ENCODE measurements around the gene SCAF8. TPM values are rescaled to one million over a fixed set of nuclear protein-coding genes. Genes with fewer than 3 reads are reported as not detected.
A peak's percentile ranks its signal among the peaks of the same experiment; 100 is the strongest.

Gene SCAF8
- total and polyA plus RNA-seq, 2 donors (not counting 1 experiment from before 2014, with no cell fraction given), result 25.7 to 75.2 TPM

DNA sequence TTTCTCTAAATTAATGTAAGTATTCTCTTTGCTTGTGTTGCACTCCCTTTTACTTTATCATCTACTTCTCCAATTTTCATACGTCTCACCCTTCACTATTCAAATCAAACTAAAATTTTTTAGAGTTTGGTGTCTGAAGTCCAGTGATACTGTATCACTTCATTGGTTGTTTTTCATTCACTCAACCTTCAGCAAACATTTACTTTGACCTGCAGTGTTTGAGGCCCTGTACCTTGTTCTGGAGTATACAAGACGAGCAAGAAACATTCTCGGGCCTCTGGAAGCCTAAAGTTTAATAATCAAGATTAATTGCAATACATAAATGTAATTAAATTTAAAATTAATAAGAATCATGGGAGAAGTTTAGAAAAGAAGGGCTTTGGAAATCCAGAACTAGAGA is 64.6 kb downstream of the SCAF8 start:
- Mint-ChIP-seq H3K9me3 (ENCODE audit: insufficient read depth) (no peaks in the 10 kb centered on the region), H3K27ac (no peak overlapping the region), H3K4me1 (peaks cover 15% of the 10 kb centered on the region), H3K4me3 (no peak overlapping the region), H3K27me3 (no peaks in the 10 kb centered on the region)
- intact Hi-C loops (cut with micrococcal nuclease), result no loop called here
- TF ChIP-seq, protein P1, sequence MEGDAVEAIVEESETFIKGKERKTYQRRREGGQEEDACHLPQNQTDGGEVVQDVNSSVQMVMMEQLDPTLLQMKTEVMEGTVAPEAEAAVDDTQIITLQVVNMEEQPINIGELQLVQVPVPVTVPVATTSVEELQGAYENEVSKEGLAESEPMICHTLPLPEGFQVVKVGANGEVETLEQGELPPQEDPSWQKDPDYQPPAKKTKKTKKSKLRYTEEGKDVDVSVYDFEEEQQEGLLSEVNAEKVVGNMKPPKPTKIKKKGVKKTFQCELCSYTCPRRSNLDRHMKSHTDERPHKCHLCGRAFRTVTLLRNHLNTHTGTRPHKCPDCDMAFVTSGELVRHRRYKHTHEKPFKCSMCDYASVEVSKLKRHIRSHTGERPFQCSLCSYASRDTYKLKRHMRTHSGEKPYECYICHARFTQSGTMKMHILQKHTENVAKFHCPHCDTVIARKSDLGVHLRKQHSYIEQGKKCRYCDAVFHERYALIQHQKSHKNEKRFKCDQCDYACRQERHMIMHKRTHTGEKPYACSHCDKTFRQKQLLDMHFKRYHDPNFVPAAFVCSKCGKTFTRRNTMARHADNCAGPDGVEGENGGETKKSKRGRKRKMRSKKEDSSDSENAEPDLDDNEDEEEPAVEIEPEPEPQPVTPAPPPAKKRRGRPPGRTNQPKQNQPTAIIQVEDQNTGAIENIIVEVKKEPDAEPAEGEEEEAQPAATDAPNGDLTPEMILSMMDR (IDR thresholded peaks at IDR 0.05), result no peak
- TF ChIP-seq EZH2 (IDR thresholded peaks at IDR 0.05; ENCODE audit: borderline replicate concordance, insufficient read depth, low read depth, low read length, poor library complexity, severe bottlenecking), result no peak
- Histone ChIP-seq H3K9me3 (ENCODE audit: control extremely low read depth in 1 of 3, control insufficient read depth in 2 of 3, insufficient read depth in 1 of 3, low read length in 2 of 3) (no peaks in the 10 kb centered on the region), H4K20me1 (ENCODE audit: control insufficient read depth, insufficient read depth, low read length, poor library complexity, severe bottlenecking) (peaks cover 4% of the 10 kb centered on the region), H3K27ac (ENCODE audit: low read length in 2 of 2) (no peak overlapping the region), H3K79me2 (ENCODE audit: control insufficient read depth, insufficient read depth, low read length) (peaks cover 26% of the 10 kb centered on the region), H3K36me3 (replicated peaks in 1 of 2; ENCODE audit: control extremely low read depth in 1 of 2, control insufficient read depth in 1 of 2, extremely low read depth in 1 of 2, insufficient read depth in 2 of 2, low read length in 1 of 2) (peaks cover 0 to 51% of the 10 kb centered on the region in 2 experiments), H3K4me3 (ENCODE audit: control extremely low read depth in 1 of 5, extremely low read depth in 1 of 5, insufficient read depth in 1 of 5, low read depth in 2 of 5, low read length in 4 of 5) (no peak overlapping the region), H3K4me1 (ENCODE audit: control insufficient read depth in 2 of 2, insufficient read depth in 2 of 2, low read length in 2 of 2) (peaks cover 7 to 8% of the 10 kb centered on the region in 2 donors), H3K4me2 (replicated peaks; ENCODE audit: low read depth, low read length, poor library complexity, severe bottlenecking) (no peak overlapping the region), H3K9ac (ENCODE audit: low read length) (no peak overlapping the region), H2AFZ (ENCODE audit: insufficient read depth, low read depth, low read length, poor library complexity, severe bottlenecking) (no peak overlapping the region), H3K27me3 (replicated peaks in 1 of 4; ENCODE audit: control extremely low read depth in 1 of 4, control insufficient read depth in 3 of 4, insufficient read depth in 4 of 4, low read length in 3 of 4) (no peaks in the 10 kb centered on the region)
- POLR2A ChIA-PET, result no interaction called here
- no CpG with 5 or more reads among the region's 3 CpGs for WGBS (ENCODE audit: insufficient coverage)
- DNase-seq (no peak), ATAC-seq (ENCODE audit: low read depth) (no peak)
- CTCF ChIA-PET, result no interaction called here

DNA sequence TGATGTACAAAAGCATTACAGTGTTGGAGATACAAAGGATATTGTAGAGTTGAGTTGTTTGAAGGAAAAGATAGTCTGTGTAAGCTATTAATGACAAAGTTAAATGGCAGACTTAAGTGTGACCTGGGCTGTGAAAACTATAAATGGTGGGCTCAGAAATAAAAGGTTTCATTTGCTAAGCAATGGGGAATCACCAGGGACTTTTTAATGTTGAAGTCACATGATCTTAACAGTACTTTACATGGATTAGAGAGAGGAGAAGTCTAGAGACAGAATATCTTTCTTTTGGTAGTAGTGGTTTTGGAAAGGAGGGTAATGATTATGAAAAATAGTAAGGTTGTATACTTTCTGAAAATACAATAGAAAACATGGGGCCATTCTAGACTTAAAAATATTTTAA is 67.1 kb downstream of the SCAF8 start:
- peaks cover 21% of the 10 kb centered on the region for H3K79me2 ChIP-seq (ENCODE audit: control insufficient read depth, insufficient read depth, low read length)
- H3K4me2 ChIP-seq (replicated peaks; ENCODE audit: low read depth, low read length, poor library complexity, severe bottlenecking), result peak overlapping the region; percentile 33
- Mint-ChIP-seq H3K9me3 (ENCODE audit: insufficient read depth) (no peaks in the 10 kb centered on the region), H3K4me1 (peaks cover 15% of the 10 kb centered on the region), H3K4me3 (peak overlapping the region; percentile 11), H3K27ac (peak overlapping the region; percentile 54), H3K27me3 (no peaks in the 10 kb centered on the region)
- H2AFZ ChIP-seq (ENCODE audit: insufficient read depth, low read depth, low read length, poor library complexity, severe bottlenecking), result peak overlapping the region; percentile 41
- TF ChIP-seq EZH2 (IDR thresholded peaks at IDR 0.05; ENCODE audit: borderline replicate concordance, insufficient read depth, low read depth, low read length, poor library complexity, severe bottlenecking), result no peak
- TF ChIP-seq, protein P1 (IDR thresholded peaks at IDR 0.05), result no peak
- peaks cover 2 to 46% of the 10 kb centered on the region in 2 experiments for H3K36me3 ChIP-seq (replicated peaks in 1 of 2; ENCODE audit: control extremely low read depth in 1 of 2, control insufficient read depth in 1 of 2, extremely low read depth in 1 of 2, insufficient read depth in 2 of 2, low read length in 1 of 2)
- peaks cover 4% of the 10 kb centered on the region for H4K20me1 ChIP-seq (ENCODE audit: control insufficient read depth, insufficient read depth, low read length, poor library complexity, severe bottlenecking)
- ATAC-seq (ENCODE audit: low read depth) (peak; percentile 41), DNase-seq (peak; percentile 43)
- intact Hi-C loops (cut with micrococcal nuclease), result no loop called here
- H3K27ac ChIP-seq (ENCODE audit: low read length in 2 of 2), result peak overlapping the region in 1 of 2 donors; percentile 62
- no peak overlapping the region for H3K4me3 ChIP-seq (ENCODE audit: control extremely low read depth in 1 of 5, extremely low read depth in 1 of 5, insufficient read depth in 1 of 5, low read depth in 2 of 5, low read length in 4 of 5)
- no peaks in the 10 kb centered on the region for H3K27me3 ChIP-seq (replicated peaks in 1 of 4; ENCODE audit: control extremely low read depth in 1 of 4, control insufficient read depth in 3 of 4, insufficient read depth in 4 of 4, low read length in 3 of 4)
- H3K4me1 ChIP-seq (ENCODE audit: control insufficient read depth in 2 of 2, insufficient read depth in 2 of 2, low read length in 2 of 2), result peaks cover 7 to 8% of the 10 kb centered on the region in 2 donors
- ChIA-PET POLR2A (interaction anchor here (0.6 kb wide), 1 partner anchor 121 kb away, joined by 5 read pairs; no protein-coding TSS in a partner anchor), CTCF (interaction anchor here (10.6 kb wide), 1 partner anchor 125 kb away, joined by 267 read pairs; no protein-coding TSS in a partner anchor)
- H3K9ac ChIP-seq (ENCODE audit: low read length), result peak overlapping the region; percentile 17
- H3K9me3 ChIP-seq (ENCODE audit: control extremely low read depth in 1 of 3, control insufficient read depth in 2 of 3, insufficient read depth in 1 of 3, low read length in 2 of 3), result no peaks in the 10 kb centered on the region
